SK-N-SH (cell line): Measurements from ENCODE around the gene FOXP1.

ENCODE experiments used
- POLR2AphosphoS5 ChIP-seq: IDR thresholded peaks from 2 replicates; pipeline ENCODE4 v1.6.1; 2012; ENCODE audit warnings: low read depth, low read length
- RFX5 ChIP-seq: IDR thresholded peaks from 2 replicates; pipeline ENCODE4 v1.6.1; 2012; ENCODE audit warnings: mild to moderate bottlenecking, improper control_type of control experiment, low read length

DNA sequence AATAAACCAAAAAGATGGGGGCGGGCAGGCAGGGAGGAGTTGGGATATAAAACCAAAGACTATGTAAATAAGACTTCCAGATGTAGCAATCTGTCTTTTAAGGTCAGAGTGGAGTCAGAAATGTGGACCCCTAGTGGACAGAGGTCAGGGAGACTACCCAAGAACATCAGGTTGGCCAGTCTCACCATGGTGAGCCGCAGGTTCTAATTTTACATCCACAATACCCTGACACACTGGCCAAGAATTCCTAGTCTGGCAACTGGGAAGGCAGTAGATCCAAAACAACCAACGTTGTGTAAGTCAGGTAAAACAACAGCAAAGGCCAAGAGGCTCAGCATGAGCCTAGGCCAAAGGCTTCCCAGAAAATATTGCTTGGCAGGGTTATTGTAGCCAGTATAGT, 203.4 kb downstream of the FOXP1 start:
- no peak for TF ChIP-seq RFX5
- TF ChIP-seq POLR2AphosphoS5 = no peak
